NCI-H2196 treated with DMSO at 0.1 percent for 48 hours (cell line): ENCODE results near the gene MYO3B.
A peak's percentile ranks its signal among the peaks of the same experiment; 100 is the strongest.

ENCODE experiments used
- DNase-seq: peaks from one replicate; lab custom pipeline; 2025; ENCODE audit not compliant: unreplicated experiment; lab: John Stamatoyannopoulos, UW

Gene MYO3B

DNA sequence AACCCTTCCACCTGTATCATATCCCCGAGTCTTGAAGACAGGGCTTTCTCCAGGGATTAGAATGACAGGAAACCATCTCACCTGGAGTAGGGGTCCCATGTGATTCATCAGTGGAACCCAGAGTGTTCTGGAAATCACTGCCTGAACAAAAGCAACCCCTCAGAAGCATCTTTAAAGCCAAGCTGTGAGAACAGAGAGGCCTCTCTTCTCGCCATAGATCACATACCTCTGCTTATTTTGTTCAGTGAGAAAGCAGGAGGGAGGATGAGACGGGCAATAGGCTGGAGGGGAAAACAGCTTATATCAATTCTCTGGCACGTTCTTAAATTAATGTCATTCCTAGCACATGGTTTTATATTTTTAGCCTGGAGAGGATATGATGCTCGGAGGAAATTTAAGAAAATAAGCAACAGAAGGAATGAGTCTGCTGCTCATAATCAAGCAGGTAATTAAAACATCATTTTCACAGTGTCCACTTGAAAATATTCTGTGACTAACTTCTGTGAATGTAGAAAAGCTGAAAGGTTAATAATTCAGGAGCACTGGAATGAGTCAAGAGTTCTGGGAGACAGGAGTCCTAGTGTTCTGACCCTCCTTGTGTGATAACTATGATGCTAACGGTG, 323.6 kb downstream of the MYO3B start:
- no peak for DNase-seq

DNA sequence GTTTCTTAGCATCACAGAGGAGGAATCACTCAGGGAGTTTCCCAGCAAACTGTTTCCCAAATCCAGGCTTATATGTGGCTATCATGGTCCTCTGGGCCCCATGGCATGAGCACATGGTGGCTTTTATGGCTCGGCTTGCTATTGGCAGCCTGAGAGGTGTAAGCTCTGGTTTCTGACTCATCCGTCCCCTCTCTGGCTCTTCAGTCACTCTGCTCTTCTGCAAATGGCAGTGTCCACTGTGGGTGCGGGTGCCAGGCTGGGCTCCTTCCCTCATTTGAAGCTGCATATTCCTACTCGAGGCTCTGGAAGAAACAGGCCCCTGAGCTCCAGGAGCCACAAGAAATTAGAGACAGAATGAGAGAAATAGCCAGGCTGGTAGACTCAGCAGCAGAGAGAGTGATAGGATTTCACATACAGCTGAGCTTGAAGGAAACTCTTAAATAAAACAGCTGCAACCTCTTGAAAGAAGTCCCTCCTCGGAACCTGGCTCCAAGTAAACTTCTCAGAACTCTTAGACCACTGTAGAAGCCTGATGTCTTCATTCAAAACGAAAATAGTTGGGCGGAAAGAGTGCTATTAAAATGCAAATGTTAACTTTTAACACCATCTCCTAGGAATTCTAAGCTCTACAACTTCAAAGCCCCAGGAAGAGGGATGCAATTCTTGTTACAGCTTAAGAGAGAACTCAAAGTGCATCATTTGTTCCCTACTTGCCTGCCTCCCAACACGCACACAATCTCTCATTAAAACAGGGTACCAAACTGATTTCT, 324.6 kb downstream of the MYO3B start:
- no peak for DNase-seq

- DNase-seq: no peak
Measured at GRCh38 chr2:170503563-170503962, 325.6 kb downstream of the MYO3B start.

GRCh38 chr2:170503971-170504809, 326.2 kb downstream of the MYO3B start:
- DNase-seq: no peak

DNA sequence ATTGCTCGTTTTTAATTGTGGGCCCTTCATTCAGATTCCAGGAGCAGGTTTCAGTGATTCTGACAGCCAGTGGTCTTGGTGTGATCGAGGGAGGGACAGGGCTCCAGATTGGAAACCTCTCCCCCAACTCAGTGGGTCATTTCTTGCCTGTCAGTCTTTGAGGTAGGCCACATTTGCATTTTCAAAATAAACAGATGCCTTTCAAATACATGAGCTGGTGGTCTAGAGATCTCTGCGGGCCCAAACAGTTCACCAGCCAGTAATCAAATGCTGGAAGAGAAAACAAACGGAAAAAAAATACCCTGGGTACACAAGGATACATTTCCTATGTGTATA, 326.8 kb downstream of the MYO3B start:
- DNase-seq: no peak

- no peak for DNase-seq
Measured at GRCh38 chr2:170505631-170506275, 327.8 kb downstream of the MYO3B start.

DNA sequence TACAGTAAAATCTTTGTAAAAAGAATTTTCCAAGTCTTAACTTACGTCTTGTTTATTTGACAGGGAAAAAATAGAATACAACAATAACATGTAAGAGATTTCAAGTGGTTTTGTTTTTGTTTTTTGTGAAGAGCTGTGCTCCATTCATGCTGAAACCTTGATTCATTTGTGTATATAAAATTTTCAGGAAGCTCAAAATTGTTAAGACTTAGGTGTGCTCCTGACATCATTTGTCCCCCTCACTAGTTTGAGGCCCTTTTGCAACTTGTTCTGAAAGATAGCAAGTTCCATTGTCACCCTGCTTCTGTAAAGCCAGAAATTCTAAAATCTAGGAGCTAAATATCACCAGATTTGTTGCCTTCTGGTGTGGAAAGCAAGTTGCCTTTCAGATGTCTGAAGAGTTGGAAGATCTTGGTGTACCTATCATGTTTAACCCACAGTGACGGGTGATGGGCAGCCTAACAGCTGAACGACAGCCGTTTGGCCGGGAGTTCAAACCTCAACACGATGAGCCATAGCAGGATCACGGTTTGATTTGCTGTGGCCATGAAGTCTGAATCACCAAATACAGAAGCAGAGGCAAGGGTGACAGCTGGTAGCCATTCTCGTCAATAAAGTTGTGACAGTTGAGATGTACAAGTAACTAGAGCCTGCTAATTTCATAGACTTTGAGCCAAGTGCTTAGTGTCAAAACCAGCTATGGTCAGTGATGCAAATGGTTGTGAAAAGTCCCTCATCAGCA, 331.7 kb downstream of the MYO3B start:
- no peak for DNase-seq

DNA sequence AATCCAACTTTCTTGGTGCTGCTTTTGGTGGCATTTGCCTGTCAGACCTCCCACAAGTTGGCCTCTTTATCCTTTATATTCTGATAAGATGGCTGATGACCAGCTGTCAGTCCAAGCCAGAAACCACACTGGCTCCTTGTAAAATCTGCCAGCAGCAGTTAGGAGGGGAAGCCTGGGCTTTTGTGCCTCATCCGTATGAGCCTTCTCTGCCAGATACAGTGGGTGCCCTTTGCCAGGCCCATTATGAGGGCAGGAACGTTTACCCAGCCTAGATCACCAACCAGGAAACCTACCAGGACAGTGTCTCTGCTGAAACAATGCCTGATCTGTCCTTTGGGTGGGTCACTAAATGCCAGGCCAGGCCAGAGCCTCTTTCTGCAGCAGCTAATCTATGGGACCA, 334.3 kb downstream of the MYO3B start:
- no peak for DNase-seq

GRCh38 chr2:170514140-170514539, 336.2 kb downstream of the MYO3B start:
- DNase-seq: no peak

DNA sequence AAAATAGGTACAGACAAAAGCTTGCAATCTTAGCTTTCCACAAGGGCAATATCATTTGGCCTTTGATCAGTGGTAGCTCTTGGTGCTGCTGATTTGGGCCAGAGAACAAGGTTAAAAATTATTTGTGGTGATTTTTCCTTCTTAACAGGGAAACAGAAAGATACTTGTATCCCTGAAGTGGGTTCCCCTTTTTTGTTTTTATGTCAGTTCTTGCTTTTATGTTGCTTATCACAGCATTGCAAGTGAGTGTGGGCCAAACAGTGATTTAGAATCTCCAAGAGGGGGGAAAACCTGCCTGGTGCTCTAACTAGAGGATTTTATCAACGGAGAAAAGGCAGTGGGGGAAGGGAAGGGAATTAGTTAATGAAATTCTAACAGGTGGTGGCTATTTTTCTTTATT, 339.6 kb downstream of the MYO3B start:
- no peak for DNase-seq

DNA sequence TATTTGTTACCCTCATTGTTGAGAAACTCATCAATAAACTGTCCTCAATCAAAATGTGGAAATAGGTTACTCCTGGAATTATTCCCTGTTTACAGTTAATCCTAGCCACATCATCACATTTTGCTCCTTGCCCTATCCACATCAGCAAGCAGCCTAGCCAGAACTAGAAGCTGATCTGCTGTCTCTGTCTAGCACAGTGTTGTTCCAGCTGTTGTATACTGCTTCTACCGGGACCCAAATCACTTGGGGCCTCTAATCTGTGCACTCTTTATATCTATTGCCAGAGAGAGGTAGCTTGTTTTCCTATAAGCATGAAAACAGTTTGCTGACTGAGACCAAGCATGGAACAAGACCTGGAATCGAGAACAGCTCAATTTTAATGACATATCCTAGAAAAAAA, 341.0 kb downstream of the MYO3B start:
- no peak for DNase-seq

- no peak for DNase-seq
Measured at GRCh38 chr2:170521299-170521698, 343.4 kb downstream of the MYO3B start.

DNA sequence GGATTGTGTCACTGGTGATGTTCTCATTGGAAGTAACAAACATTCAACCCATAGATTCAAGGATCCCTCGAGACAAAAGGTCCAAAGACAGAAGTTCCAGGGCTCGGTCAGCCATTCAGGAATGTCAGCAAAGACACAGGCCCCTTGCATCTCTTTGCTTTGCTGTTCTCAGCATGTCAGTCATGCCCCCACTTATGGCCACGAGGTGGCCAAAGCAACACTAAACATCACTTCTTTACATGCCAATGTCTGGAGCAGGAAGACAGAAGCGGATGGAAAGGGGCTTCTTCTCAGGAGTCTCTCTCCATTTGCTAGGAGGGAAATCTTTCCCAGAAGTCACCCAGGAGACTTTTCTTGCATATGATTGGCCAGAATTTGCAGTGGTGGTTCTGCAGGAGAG, 345.6 kb downstream of the MYO3B start:
- no peak for DNase-seq

- DNase-seq: no peak
Measured at GRCh38 chr2:170524828-170525565, 347.1 kb downstream of the MYO3B start.

GRCh38 chr2:170525566-170525900, 347.6 kb downstream of the MYO3B start:
- no peak for DNase-seq

DNA sequence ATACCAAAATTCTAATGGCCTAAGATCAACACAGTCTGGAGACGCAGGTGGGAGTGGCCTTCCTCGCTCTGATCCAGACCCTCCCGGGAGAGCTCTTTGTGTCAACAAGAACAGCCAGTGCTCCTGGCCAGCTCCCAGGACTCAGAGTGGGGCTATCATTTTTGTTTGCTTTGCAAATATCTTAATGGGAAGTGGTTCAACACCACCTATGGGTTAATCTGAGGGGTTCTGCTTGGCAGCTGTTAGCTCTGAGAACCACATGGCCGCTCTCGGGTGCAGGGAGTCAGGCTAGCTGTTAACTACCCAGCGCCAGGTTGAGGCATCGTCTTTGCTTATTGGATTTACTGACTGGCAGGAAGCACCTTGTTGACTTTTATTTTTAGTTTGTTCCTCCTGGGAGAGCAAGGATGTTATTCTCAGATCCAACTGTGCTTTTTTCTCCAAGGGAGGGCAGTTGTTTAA, 352.4 kb downstream of the MYO3B start:
- peak; percentile 88 for DNase-seq

DNA sequence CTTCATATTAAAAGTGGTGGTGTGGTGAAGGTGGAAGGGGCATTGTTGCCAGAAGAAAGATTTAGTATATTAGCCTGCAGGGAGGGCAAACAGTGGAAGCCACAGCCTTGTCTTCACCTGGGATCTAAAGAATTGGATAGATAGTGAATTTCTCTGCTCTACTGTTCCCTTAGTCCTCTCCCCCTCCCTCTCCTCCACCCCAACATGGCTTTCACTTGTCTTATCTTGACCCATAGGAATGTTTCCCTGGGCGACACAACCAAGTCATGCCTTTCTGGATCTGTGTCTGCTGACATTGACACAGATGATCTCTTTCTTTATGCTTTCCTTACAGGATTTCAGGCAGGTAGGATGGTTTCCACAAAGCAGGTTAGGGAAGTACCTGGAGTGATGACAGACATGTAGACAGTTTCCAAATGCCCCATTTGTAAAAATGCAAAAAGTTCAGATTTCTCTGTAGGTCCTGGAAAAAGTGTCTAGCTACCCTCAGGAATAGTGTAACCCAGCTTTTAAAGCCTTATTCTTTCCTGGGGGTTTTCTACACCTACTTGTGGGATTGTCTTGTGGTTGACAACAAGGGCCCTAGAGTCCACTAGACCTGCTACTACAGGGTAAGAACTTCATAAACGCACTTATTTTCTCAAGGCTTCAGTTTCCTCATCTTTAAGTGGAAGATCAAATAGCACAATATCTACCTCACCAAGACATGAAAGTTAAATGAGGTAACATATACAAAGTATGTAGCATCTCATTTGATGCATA, 353.0 kb downstream of the MYO3B start:
- no peak for DNase-seq

DNA sequence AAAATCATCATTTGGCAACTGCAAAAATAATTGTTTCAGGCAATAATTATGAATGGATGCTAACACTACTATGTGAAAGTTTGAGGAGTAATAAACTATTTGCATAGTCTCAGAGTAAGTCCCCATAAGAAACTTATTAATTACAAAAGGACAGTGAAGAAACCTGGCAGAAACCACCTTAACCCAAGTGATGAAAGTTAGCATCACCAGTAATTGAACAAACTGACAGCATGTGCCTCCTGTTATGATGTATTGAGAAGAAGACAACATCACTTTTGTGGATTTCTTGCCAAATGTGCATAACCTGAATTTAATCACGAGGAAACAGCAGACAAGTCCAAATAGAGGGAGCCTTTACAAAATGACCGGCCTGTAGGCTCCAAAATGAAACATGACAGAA, 353.9 kb downstream of the MYO3B start:
- DNase-seq: no peak

DNA sequence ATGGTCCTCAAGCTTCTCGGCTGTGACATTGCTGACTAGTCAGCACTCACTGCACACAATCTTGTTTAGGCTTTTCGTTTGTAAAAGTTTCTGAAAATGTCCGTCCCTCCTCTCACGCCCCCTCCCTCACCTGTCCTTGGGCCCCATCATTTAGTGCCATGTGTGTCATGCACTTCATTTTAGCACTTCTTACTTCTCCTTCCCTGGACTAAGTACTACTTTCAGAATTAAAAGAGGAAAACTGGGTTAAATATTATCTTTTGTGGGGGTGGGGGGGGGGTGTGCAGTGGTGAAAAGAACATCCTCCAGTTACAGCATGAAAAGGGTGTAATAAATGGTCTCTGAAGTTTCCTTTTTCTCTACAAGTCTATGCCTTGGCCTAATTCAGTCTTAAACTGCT, 355.2 kb downstream of the MYO3B start:
- no peak for DNase-seq

GRCh38 chr2:170535552-170535951, 357.6 kb downstream of the MYO3B start:
- DNase-seq: no peak
